ENCODE results near the gene ZMIZ1. TPM values are rescaled to one million over a fixed set of nuclear protein-coding genes. Genes with fewer than 3 reads are reported as not detected.
A peak's percentile ranks its signal among the peaks of the same experiment; 100 is the strongest.

Gene ZMIZ1
- total RNA-seq, 1 donor from 2014 or later: 46.2 TPM

GRCh38 chr10:79248341-79249185, 179.8 kb downstream of the ZMIZ1 start:
- DNase-seq (ENCODE audit: low spot score): no peak
- no peak for TF ChIP-seq CTCF (IDR thresholded peaks at IDR 0.05)
- Mint-ChIP-seq H3K36me3 (ENCODE audit: low read depth) (no peaks in the 10 kb centered on the region), H3K27me3 (ENCODE audit: low read depth) (no peaks in the 10 kb centered on the region), H3K9me3 (ENCODE audit: low read depth) (no peaks in the 10 kb centered on the region), H3K4me3 (ENCODE audit: unreplicated experiment) (no peak overlapping the region), H3K4me1 (ENCODE audit: low read depth) (peaks cover 43% of the 10 kb centered on the region), H3K27ac (ENCODE audit: unreplicated experiment) (peak overlapping the region; percentile 15)

GRCh38 chr10:79249186-79250121, 180.7 kb downstream of the ZMIZ1 start:
- no peaks in the 10 kb centered on the region for H3K36me3 Mint-ChIP-seq (ENCODE audit: low read depth)
- TF ChIP-seq CTCF (IDR thresholded peaks at IDR 0.05): no peak
- no peaks in the 10 kb centered on the region for H3K9me3 Mint-ChIP-seq (ENCODE audit: low read depth)
- H3K4me3 Mint-ChIP-seq (ENCODE audit: unreplicated experiment): no peak overlapping the region
- H3K4me1 Mint-ChIP-seq (ENCODE audit: low read depth): peaks cover 34% of the 10 kb centered on the region
- no peak overlapping the region for H3K27ac Mint-ChIP-seq (ENCODE audit: unreplicated experiment)
- H3K27me3 Mint-ChIP-seq (ENCODE audit: low read depth): no peaks in the 10 kb centered on the region
- no peak for DNase-seq (ENCODE audit: low spot score)

GRCh38 chr10:79250259-79250658, 181.5 kb downstream of the ZMIZ1 start:
- DNase-seq (ENCODE audit: low spot score): no peak
- Mint-ChIP-seq H3K4me1 (ENCODE audit: low read depth) (peaks cover 26% of the 10 kb centered on the region), H3K27ac (ENCODE audit: unreplicated experiment) (no peak overlapping the region), H3K4me3 (ENCODE audit: unreplicated experiment) (no peak overlapping the region), H3K27me3 (ENCODE audit: low read depth) (no peaks in the 10 kb centered on the region), H3K36me3 (ENCODE audit: low read depth) (no peaks in the 10 kb centered on the region), H3K9me3 (ENCODE audit: low read depth) (no peaks in the 10 kb centered on the region)
- no peak for TF ChIP-seq CTCF (IDR thresholded peaks at IDR 0.05)

- H3K27me3 Mint-ChIP-seq (ENCODE audit: low read depth): no peaks in the 10 kb centered on the region
- no peak for DNase-seq (ENCODE audit: low spot score)
- peaks cover 1% of the 10 kb centered on the region for H3K36me3 Mint-ChIP-seq (ENCODE audit: low read depth)
- TF ChIP-seq CTCF (IDR thresholded peaks at IDR 0.05): no peak
- peaks cover 8% of the 10 kb centered on the region for H3K4me1 Mint-ChIP-seq (ENCODE audit: low read depth)
- no peak overlapping the region for H3K4me3 Mint-ChIP-seq (ENCODE audit: unreplicated experiment)
- H3K9me3 Mint-ChIP-seq (ENCODE audit: low read depth): no peaks in the 10 kb centered on the region
- H3K27ac Mint-ChIP-seq (ENCODE audit: unreplicated experiment): no peak overlapping the region
These were observed 183.7 kb downstream of the ZMIZ1 start for GRCh38 chr10:79252450-79252849.

GRCh38 chr10:79252971-79253370, 184.2 kb downstream of the ZMIZ1 start:
- TF ChIP-seq CTCF (IDR thresholded peaks at IDR 0.05): no peak
- no peak overlapping the region for H3K27ac Mint-ChIP-seq (ENCODE audit: unreplicated experiment)
- H3K36me3 Mint-ChIP-seq (ENCODE audit: low read depth): peaks cover 1% of the 10 kb centered on the region
- DNase-seq (ENCODE audit: low spot score): no peak
- H3K9me3 Mint-ChIP-seq (ENCODE audit: low read depth): no peaks in the 10 kb centered on the region
- peaks cover 5% of the 10 kb centered on the region for H3K4me1 Mint-ChIP-seq (ENCODE audit: low read depth)
- no peak overlapping the region for H3K4me3 Mint-ChIP-seq (ENCODE audit: unreplicated experiment)
- no peaks in the 10 kb centered on the region for H3K27me3 Mint-ChIP-seq (ENCODE audit: low read depth)
